CD14-positive monocyte (primary cell): Measurements from ENCODE around the gene APOL6. TPM values are rescaled to one million over a fixed set of nuclear protein-coding genes. Genes with fewer than 3 reads are reported as not detected.
A peak's percentile ranks its signal among the peaks of the same experiment; 100 is the strongest.

ENCODE experiments used
- DNase-seq, 3 donors: peaks; one replicate each; pipeline ENCODE4 v3.0.0-alpha.2; 2011 to 2022
- H2AFZ ChIP-seq: 2 replicates; pipeline ENCODE4 v1.6.0; 2012; ENCODE audit warnings: mild to moderate bottlenecking, low read depth, low read length, inconsistent platforms; ENCODE audit not compliant: insufficient read depth, poor library complexity, severe bottlenecking
- H3K27ac ChIP-seq, 2 donors: 1 replicate in 1 of 2; 2 replicates in 1 of 2; pipeline ENCODE4 v1.5.1; 2012 to 2013; ENCODE audit warnings: low read length in 2 of 2, control low read depth in 1 of 2, inconsistent platforms in 1 of 2, low read depth in 1 of 2, mild to moderate bottlenecking in 1 of 2
- H3K27me3 ChIP-seq, 2 donors: one replicate each; pipeline versions ENCODE4 v1.6.0 to v1.6.1; 2011 to 2013; ENCODE audit warnings: low read length in 2 of 2; ENCODE audit not compliant: control insufficient read depth in 2 of 2, insufficient read depth in 2 of 2
- H3K36me3 ChIP-seq, 2 donors: replicated peaks in 1 of 2; 1 replicate in 1 of 2; 2 replicates in 1 of 2; pipeline versions ENCODE4 v1.5.1 to v1.6.1; 2012 to 2013; ENCODE audit warnings: low read length in 2 of 2, control low read depth in 1 of 2, inconsistent platforms in 1 of 2, mild to moderate bottlenecking in 1 of 2; ENCODE audit not compliant: insufficient read depth in 2 of 2, control insufficient read depth in 1 of 2
- H3K4me1 ChIP-seq, 2 donors: 1 replicate in 1 of 2; 2 replicates in 1 of 2; pipeline versions ENCODE4 v1.5.1 to v1.6.1; 2012 to 2013; ENCODE audit warnings: low read length in 2 of 2, control low read depth in 1 of 2, inconsistent platforms in 1 of 2, mild to moderate bottlenecking in 1 of 2, moderate library complexity in 1 of 2; ENCODE audit not compliant: insufficient read depth in 2 of 2, control insufficient read depth in 1 of 2
- H3K4me2 ChIP-seq: replicated peaks from 2 replicates; pipeline ENCODE3; 2012; ENCODE audit warnings: low read length, moderate library complexity, mild to moderate bottlenecking; ENCODE audit not compliant: poor library complexity, severe bottlenecking; ENCODE audit errors: extremely low read depth
- H3K4me3 ChIP-seq, 3 experiments: fragments of 200-600 bp in 1 of 3; sonication (generic) in 1 of 3; replicated peaks in 1 of 3; 1 replicate in 2 of 3; 2 replicates in 1 of 3; pipeline ENCODE4 v1.5.1; 2011 to 2013; ENCODE audit warnings: low read length in 3 of 3, mild to moderate bottlenecking in 3 of 3, control low read depth in 2 of 3, low read depth in 2 of 3, inconsistent platforms in 1 of 3, moderate library complexity in 1 of 3
- H3K79me2 ChIP-seq: 2 replicates; pipeline ENCODE4 v1.6.0; 2012; ENCODE audit warnings: mild to moderate bottlenecking, control low read depth, inconsistent platforms, low read length, moderate library complexity; ENCODE audit not compliant: insufficient read depth
- H3K9ac ChIP-seq: 2 replicates; pipeline ENCODE4 v1.6.0; 2017; ENCODE audit warnings: low read length, mild to moderate bottlenecking; ENCODE audit not compliant: insufficient read depth, poor library complexity, severe bottlenecking
- H3K9me3 ChIP-seq, 2 donors: replicated peaks in 1 of 2; 1 replicate in 1 of 2; 2 replicates in 1 of 2; pipeline versions ENCODE4 v1.5.1 to v1.6.1; 2012 to 2013; ENCODE audit warnings: low read length in 2 of 2, control low read depth in 1 of 2; ENCODE audit not compliant: control insufficient read depth in 1 of 2, insufficient read depth in 1 of 2
- H4K20me1 ChIP-seq: 2 replicates; pipeline ENCODE4 v1.6.0; 2012; ENCODE audit warnings: mild to moderate bottlenecking, low read length, control low read depth, moderate library complexity; ENCODE audit not compliant: insufficient read depth
- H3K27ac Mint-ChIP-seq, 7 donors: one replicate each; pipeline ENCODE4 v1.8.0; 2020; ENCODE audit warnings: mild to moderate bottlenecking in 7 of 7, mixed read lengths in 7 of 7, moderate library complexity in 6 of 7, inconsistent platforms in 2 of 7
- H3K27me3 Mint-ChIP-seq, 3 donors: one replicate each; pipeline ENCODE4 v1.8.0; 2021 to 2022; ENCODE audit warnings: low read depth in 3 of 3, mild to moderate bottlenecking in 3 of 3, mixed read lengths in 3 of 3, moderate library complexity in 3 of 3, inconsistent platforms in 1 of 3
- H3K36me3 Mint-ChIP-seq, 2 donors: one replicate each; pipeline ENCODE4 v1.8.0; 2020; ENCODE audit warnings: mixed read lengths in 2 of 2, inconsistent platforms in 1 of 2, mild to moderate bottlenecking in 1 of 2
- H3K4me1 Mint-ChIP-seq: one replicate; pipeline ENCODE4 v1.8.0; 2020; ENCODE audit warnings: mild to moderate bottlenecking, mixed read lengths
- H3K4me3 Mint-ChIP-seq, 2 donors: one replicate each; pipeline ENCODE4 v1.8.0; 2020; ENCODE audit warnings: mild to moderate bottlenecking in 2 of 2, mixed read lengths in 2 of 2, moderate library complexity in 1 of 2
- H3K9me3 Mint-ChIP-seq, 7 donors: one replicate each; pipeline ENCODE4 v1.8.0; 2020 to 2022; ENCODE audit warnings: mixed read lengths in 7 of 7, mild to moderate bottlenecking in 6 of 7, moderate library complexity in 6 of 7, inconsistent platforms in 2 of 7
- CTCF ChIP-seq: fragments of 200-600 bp; IDR thresholded peaks from one replicate; pipeline ENCODE4 v1.8.0; 2022; ENCODE audit warnings: antibody characterized with exemption, mild to moderate bottlenecking
- WGBS: methylation state at CpG from one replicate; pipeline ENCODE4 v1.1.5; 2013; ENCODE audit warnings: missing lambda C conversion rate; ENCODE audit not compliant: insufficient coverage; 5-methylcytosine and 5-hydroxymethylcytosine counted together
- intact Hi-C, 2 donors: fragments of 100-400 bp; cut with micrococcal nuclease; formaldehyde crosslinking; loops; one replicate each; pipeline versions ENCODE4 v1.15.0 to v1.15.1; 2023
- polyA plus RNA-seq, 3 donors: library from polyadenylated mRNA; depleted of rRNA in 1 of 3; unstranded in 2 of 3; stranded (reverse) in 1 of 3; fragments of 300-500 nt in 2 of 3; fragments of >200 nt in 1 of 3; fragmentation: Illumina TruSeq in 2 of 3; gene quantifications; 1 replicate in 2 of 3; 2 replicates in 1 of 3; pipeline ENCODE4 v1.2.3, GENCODE V29; 2012 to 2021

Gene APOL6
- polyA plus RNA-seq, 3 donors, result 7.6 to 13.6 (median 9.1) TPM

- H3K9me3 ChIP-seq, result peaks cover 4 to 6% of the 10 kb centered on the region in 2 donors
- no peaks in the 10 kb centered on the region for H4K20me1 ChIP-seq
- no peaks in the 10 kb centered on the region for H3K79me2 ChIP-seq
- peaks cover 5 to 10% (median 7%) of the 10 kb centered on the region in 7 donors for H3K9me3 Mint-ChIP-seq
- H3K36me3 Mint-ChIP-seq, result no peaks in the 10 kb centered on the region
- H3K4me1 Mint-ChIP-seq, result peaks cover 8% of the 10 kb centered on the region
- no peak overlapping the region for H3K4me3 Mint-ChIP-seq
- H3K4me2 ChIP-seq, result no peak overlapping the region
- H3K27ac Mint-ChIP-seq, result no peak overlapping the region
- peaks cover 1 to 3% (median 1%) of the 10 kb centered on the region in 3 donors for H3K27me3 Mint-ChIP-seq
- no peak for DNase-seq
- TF ChIP-seq CTCF, result no peak
- H3K27me3 ChIP-seq, result no peaks in the 10 kb centered on the region
- WGBS, result no CpG with 5 or more reads among the region's 4 CpGs
- intact Hi-C loops, result no loop called here
- no peak overlapping the region for H3K27ac ChIP-seq
- no peak overlapping the region for H3K4me3 ChIP-seq
- no peaks in the 10 kb centered on the region for H3K36me3 ChIP-seq
- no peak overlapping the region for H2AFZ ChIP-seq
- no peak overlapping the region for H3K9ac ChIP-seq
- H3K4me1 ChIP-seq, result no peaks in the 10 kb centered on the region
Measured at GRCh38 chr22:35681454-35682052, 33.3 kb downstream of the APOL6 start.

GRCh38 chr22:35683560-35683959 is 35.3 kb downstream of the APOL6 start:
- WGBS, result 78% methylated on average over 1 of the region's 1 CpG

More at GRCh38 chr22:35683560-35683959, 35.3 kb downstream of the APOL6 start:
- Mint-ChIP-seq H3K36me3 (no peaks in the 10 kb centered on the region), H3K4me3 (no peak overlapping the region), H3K4me1 (peaks cover 8% of the 10 kb centered on the region), H3K27ac (no peak overlapping the region), H3K9me3 (peaks cover 2 to 15% (median 6%) of the 10 kb centered on the region in 7 donors), H3K27me3 (peaks cover 1 to 3% (median 3%) of the 10 kb centered on the region in 3 donors)
- DNase-seq, result no peak
- no peaks in the 10 kb centered on the region for H3K79me2 ChIP-seq
- H3K4me3 ChIP-seq, result no peak overlapping the region
- no peak overlapping the region for H3K4me2 ChIP-seq
- H2AFZ ChIP-seq, result no peak overlapping the region
- H3K36me3 ChIP-seq, result no peaks in the 10 kb centered on the region
- intact Hi-C loops, result no loop called here
- H3K27ac ChIP-seq, result no peak overlapping the region
- H3K27me3 ChIP-seq, result no peaks in the 10 kb centered on the region
- peak; percentile 23 for TF ChIP-seq CTCF
- no peaks in the 10 kb centered on the region for H4K20me1 ChIP-seq
- H3K9me3 ChIP-seq, result peaks cover 4 to 6% of the 10 kb centered on the region in 2 donors
- no peaks in the 10 kb centered on the region for H3K4me1 ChIP-seq
- H3K9ac ChIP-seq, result no peak overlapping the region
